Thyroid gland (tissue), 4 donors: ENCODE data around the gene KCNAB2.

Experiments
- CTCF ChIP-seq, 6 experiments: fragments of 200-600 bp in 3 of 6; fragments of 450-650 bp in 3 of 6; sonication (generic) in 3 of 6; IDR thresholded peaks; one replicate each; pipeline ENCODE4 v1.5.1; 2016 to 2019; ENCODE audit warnings: antibody characterized with exemption in 6 of 6, mild to moderate bottlenecking in 2 of 6, inconsistent platforms in 1 of 6, moderate library complexity in 1 of 6
- POLR2A ChIP-seq, 2 donors: fragments of 450-650 bp; IDR thresholded peaks; one replicate each; pipeline ENCODE4 v1.6.1; 2017; ENCODE audit warnings: antibody characterized with exemption in 2 of 2, mild to moderate bottlenecking in 2 of 2, moderate library complexity in 1 of 2

GRCh38 chr1:6012529-6013318, 33.0 kb upstream of the KCNAB2 start:
- TF ChIP-seq CTCF (IDR thresholded peaks at IDR 0.05) (no peak), POLR2A (IDR thresholded peaks at IDR 0.05) (no peak)
